LHCN-M2 (cell line): Measurements from ENCODE around the gene TDG. TPM values are rescaled to one million over a fixed set of nuclear protein-coding genes. Genes with fewer than 3 reads are reported as not detected.
"Not testable (repeated sequence)": the region's sequence is repeated elsewhere in the genome, so short reads cannot be mapped to it uniquely, and the experiment has no call there.

ENCODE experiments used
- DNase-seq: peaks from one replicate; pipeline ENCODE4 v3.0.0-alpha.2; 2012; ENCODE audit warnings: low read depth
- total RNA-seq: library from RNA; depleted of rRNA; stranded (reverse); fragments of >200 nt; gene quantifications from 2 replicates; pipeline ENCODE4 v1.2.3, GENCODE V29; 2014; rRNA removed

The TDG gene
- total RNA-seq, 1 experiment from 2014 or later: 18.2 TPM

GRCh38 chr12:104022786-104023185 lies 57.1 kb downstream of the TDG start:
- no peak for DNase-seq

GRCh38 chr12:104023710-104024109 lies 58.0 kb downstream of the TDG start:
- no peak for DNase-seq

- no peak for DNase-seq
Observed at GRCh38 chr12:104024348-104024747, 58.7 kb downstream of the TDG start.

GRCh38 chr12:104025771-104026170 lies 60.1 kb downstream of the TDG start:
- DNase-seq: no peak

GRCh38 chr12:104026841-104027599 lies 61.3 kb downstream of the TDG start:
- DNase-seq: no peak

- DNase-seq: not testable (repeated sequence)
Observed at GRCh38 chr12:104030596-104030995, 64.9 kb downstream of the TDG start.

GRCh38 chr12:104036143-104036542 lies 70.5 kb downstream of the TDG start:
- not testable (repeated sequence) for DNase-seq

Other genes starting within 250 kb of the TDG start
- 12.1 and 15.6 TPM in 2 replicates for gene NT5DC3, start 124.6 kb upstream of the TDG start, total RNA-seq
- 592 and 624 TPM in 2 replicates for gene HSP90B1, start 35.5 kb upstream of the TDG start, total RNA-seq
- 42.0 and 47.1 TPM in 2 replicates for gene GLT8D2, start 84.3 kb downstream of the TDG start, total RNA-seq
- 23.1 and 23.7 TPM in 2 replicates for gene HCFC2, start 98.7 kb downstream of the TDG start, total RNA-seq
- 18.3 and 18.8 TPM in 2 replicates for gene NFYB, start 172.3 kb downstream of the TDG start, total RNA-seq
- 98.7 and 120 TPM in 2 replicates for gene TXNRD1, start 249.9 kb downstream of the TDG start, total RNA-seq